IMR-90 (cell line): ENCODE results near the gene PHF3. TPM values are rescaled to one million over a fixed set of nuclear protein-coding genes. Genes with fewer than 3 reads are reported as not detected.

Experiments
- ATAC-seq: fragments of 200-7000 bp; cut with Tn5 transposase; 2 replicates; pipeline ENCODE4 v1.9.1; 2020; ENCODE audit warnings: low read depth, mild to moderate bottlenecking, moderate library complexity
- BruUV-seq: library from RNA; stranded (reverse); fragments of 400-500 nt; replicated peaks from 2 replicates; lab custom pipeline; 2021; lab: Mats Ljungman, UMichigan
- CTCF ChIA-PET: fragments of 300-600 bp; formaldehyde crosslinking; extraction: SDS; loops from one replicate; lab custom pipeline; 2021; ENCODE audit warnings: antibody characterized with exemption; lab: Yijun Ruan, JAX
- POLR2A ChIA-PET: fragments of 300-600 bp; sonication (Branson Sonifier 250); formaldehyde crosslinking; loops from one replicate; lab custom pipeline; 2022; ENCODE audit warnings: antibody characterized with exemption; ENCODE audit not compliant: unreplicated experiment; lab: Charles Lee
- DNase-seq: peaks from one replicate; pipeline ENCODE4 v3.0.0; 2013
- H2AFZ ChIP-seq: replicated peaks from 2 replicates; pipeline ENCODE3; 2013; ENCODE audit warnings: low read length, mild to moderate bottlenecking; ENCODE audit not compliant: poor library complexity
- H2AK5ac ChIP-seq: 2 replicates; pipeline ENCODE4 v1.6.1; 2013; ENCODE audit warnings: low read depth, low read length, inconsistent platforms
- H2AK9ac ChIP-seq: replicated peaks from 2 replicates; pipeline ENCODE3; 2013; ENCODE audit warnings: mild to moderate bottlenecking, low read depth, low read length, moderate library complexity; ENCODE audit not compliant: poor library complexity
- H2BK120ac ChIP-seq: 2 replicates; pipeline ENCODE4 v1.6.1; 2013; ENCODE audit warnings: low read depth, low read length, inconsistent platforms
- H2BK15ac ChIP-seq: 3 replicates; pipeline ENCODE4 v1.6.1; 2013; ENCODE audit warnings: low read depth, low read length, inconsistent platforms
- H2BK20ac ChIP-seq: 2 replicates; pipeline ENCODE4 v1.6.1; 2013; ENCODE audit warnings: low read depth, mild to moderate bottlenecking, inconsistent platforms, low read length, moderate library complexity
- H2BK5ac ChIP-seq: 2 replicates; pipeline ENCODE4 v1.6.1; 2013; ENCODE audit warnings: mild to moderate bottlenecking, low read depth, low read length, inconsistent platforms; ENCODE audit not compliant: poor library complexity, severe bottlenecking
- H3K14ac ChIP-seq: replicated peaks from 2 replicates; pipeline ENCODE4 v1.6.1; 2013; ENCODE audit warnings: low read depth, low read length, inconsistent platforms
- H3K18ac ChIP-seq: 2 replicates; pipeline ENCODE4 v1.6.1; 2013; ENCODE audit warnings: low read depth, low read length, control low read depth
- H3K23ac ChIP-seq: 2 replicates; pipeline ENCODE4 v1.6.1; 2013; ENCODE audit warnings: low read depth, low read length, inconsistent platforms
- H3K27ac ChIP-seq: 2 replicates; pipeline ENCODE4 v1.5.1; 2013; ENCODE audit warnings: mild to moderate bottlenecking, control low read depth, low read length; ENCODE audit not compliant: insufficient read depth
- H3K27me3 ChIP-seq: 2 replicates; pipeline ENCODE4 v1.6.1; 2013; ENCODE audit warnings: low read length; ENCODE audit not compliant: control insufficient read depth, insufficient read depth
- H3K36me3 ChIP-seq: 2 replicates; pipeline ENCODE4 v1.6.1; 2013; ENCODE audit warnings: low read length, mixed read lengths; ENCODE audit not compliant: control insufficient read depth, insufficient read depth
- H3K4ac ChIP-seq: 2 replicates; pipeline ENCODE4 v1.6.1; 2013; ENCODE audit warnings: low read depth, low read length, inconsistent platforms
- H3K4me1 ChIP-seq: 2 replicates; pipeline ENCODE4 v1.6.1; 2013; ENCODE audit warnings: low read length, mixed read lengths; ENCODE audit not compliant: control insufficient read depth, insufficient read depth
- H3K4me2 ChIP-seq: 2 replicates; pipeline ENCODE4 v1.6.1; 2013; ENCODE audit warnings: low read depth, mild to moderate bottlenecking, control low read depth, low read length, moderate library complexity
- H3K4me3 ChIP-seq: 2 replicates; pipeline ENCODE4 v1.5.1; 2013; ENCODE audit warnings: low read depth, mild to moderate bottlenecking, control low read depth, low read length, moderate library complexity; ENCODE audit not compliant: insufficient read depth
- H3K56ac ChIP-seq: 2 replicates; pipeline ENCODE4 v1.6.1; 2013; ENCODE audit warnings: low read length, inconsistent platforms; ENCODE audit not compliant: insufficient read depth; ENCODE audit errors: extremely low read depth
- H3K79me1 ChIP-seq, 2 experiments: 2 replicates each; pipeline ENCODE4 v1.6.1; 2013; ENCODE audit warnings: low read length in 2 of 2, inconsistent platforms in 1 of 2, low read depth in 1 of 2
- H3K9ac ChIP-seq: 2 replicates; pipeline ENCODE4 v1.6.1; 2013; ENCODE audit warnings: low read depth, low read length, control low read depth
- H3K9me1 ChIP-seq: 2 replicates; pipeline ENCODE4 v1.6.1; 2013; ENCODE audit warnings: low read length, inconsistent platforms; ENCODE audit not compliant: insufficient read depth
- H3K9me3 ChIP-seq: 2 replicates; pipeline ENCODE4 v1.6.1; 2013; ENCODE audit warnings: low read length; ENCODE audit not compliant: control insufficient read depth, insufficient read depth
- H4K20me1 ChIP-seq: 2 replicates; pipeline ENCODE4 v1.6.1; 2013; ENCODE audit warnings: low read length, inconsistent platforms; ENCODE audit not compliant: insufficient read depth
- H4K5ac ChIP-seq: 2 replicates; pipeline ENCODE4 v1.6.1; 2013; ENCODE audit warnings: mild to moderate bottlenecking, low read depth, low read length, control low read depth
- H4K8ac ChIP-seq, 2 experiments: 2 replicates each; pipeline ENCODE4 v1.6.1; 2013; ENCODE audit warnings: low read depth in 2 of 2, low read length in 2 of 2, control low read depth in 1 of 2, inconsistent platforms in 1 of 2
- H4K91ac ChIP-seq: 2 replicates; pipeline ENCODE4 v1.6.1; 2013; ENCODE audit warnings: low read depth, low read length, inconsistent platforms; ENCODE audit not compliant: insufficient read depth
- BHLHE40 ChIP-seq: fragments of 150-350 bp; IDR thresholded peaks from 2 replicates; pipeline ENCODE4 v1.6.1; 2016; ENCODE audit warnings: mild to moderate bottlenecking, low read depth, low read length
- MAZ ChIP-seq: IDR thresholded peaks from 2 replicates; pipeline ENCODE4 v1.6.1; 2012; ENCODE audit warnings: low read depth, mild to moderate bottlenecking, low read length, improper control_type of control experiment, moderate library complexity, borderline replicate concordance
- MXI1 ChIP-seq: IDR thresholded peaks from 2 replicates; pipeline ENCODE4 v1.6.1; 2012; ENCODE audit warnings: low read depth, mild to moderate bottlenecking, low read length, moderate library complexity, borderline replicate concordance
- NFE2L2 ChIP-seq: fragments of 150-350 bp; IDR thresholded peaks from 2 replicates; pipeline ENCODE4 v1.6.1; 2016; ENCODE audit warnings: low read depth, mild to moderate bottlenecking, low read length
- RCOR1 ChIP-seq: IDR thresholded peaks from 2 replicates; pipeline ENCODE4 v1.6.1; 2012; ENCODE audit warnings: mild to moderate bottlenecking, low read length, improper control_type of control experiment; ENCODE audit not compliant: insufficient replicate concordance
- SMC3 ChIP-seq: fragments of 150-350 bp; IDR thresholded peaks from 2 replicates; pipeline ENCODE4 v1.6.1; 2016; ENCODE audit warnings: low read depth, mild to moderate bottlenecking, antibody characterized with exemption, low read length, moderate library complexity
- WGBS, 2 experiments: methylation state at CpG; one replicate each; pipeline versions ENCODE4 v1.1.5 to v1.1.7; 2013; ENCODE audit warnings: missing lambda C conversion rate in 2 of 2; ENCODE audit not compliant: insufficient read length in 1 of 2; ENCODE audit errors: extremely low coverage in 2 of 2; 5-methylcytosine and 5-hydroxymethylcytosine counted together
- dilution Hi-C: fragments of 300-500 bp; cut with HindIII; formaldehyde crosslinking; loops from one replicate; pipeline ENCODE4 v1.14.3; 2018; ENCODE audit warnings: low sequenced_read_pairs; ENCODE audit not compliant: unreplicated experiment
- in situ Hi-C: fragments of 300-500 bp; cut with MboI; formaldehyde crosslinking; loops from 3 replicates; pipeline ENCODE4 v1.14.3; 2019; ENCODE audit warnings: low sequenced_read_pairs, inconsistent platforms, mixed read lengths
- intact Hi-C: fragments of 100-400 bp; cut with micrococcal nuclease; formaldehyde crosslinking; loops from 2 replicates; pipeline ENCODE4 v1.10.0; 2022
- polyA plus RNA-seq, 3 experiments: library from polyadenylated mRNA; depleted of rRNA; stranded (reverse); fragments of >200 nt; gene quantifications; 2 replicates each; pipeline ENCODE4 v1.2.3, GENCODE V29; 2012; ENCODE audit warnings: low replicate concordance in 1 of 3
- total RNA-seq: library from RNA; depleted of rRNA; stranded (reverse); fragments of >200 nt; gene quantifications from 2 replicates; pipeline ENCODE4 v1.2.3, GENCODE V29; 2012

The PHF3 gene
- total and polyA plus RNA-seq, 2 of the 4 experiments (the other 2 are of a cell fraction): 5.6 to 27.8 TPM

DNA sequence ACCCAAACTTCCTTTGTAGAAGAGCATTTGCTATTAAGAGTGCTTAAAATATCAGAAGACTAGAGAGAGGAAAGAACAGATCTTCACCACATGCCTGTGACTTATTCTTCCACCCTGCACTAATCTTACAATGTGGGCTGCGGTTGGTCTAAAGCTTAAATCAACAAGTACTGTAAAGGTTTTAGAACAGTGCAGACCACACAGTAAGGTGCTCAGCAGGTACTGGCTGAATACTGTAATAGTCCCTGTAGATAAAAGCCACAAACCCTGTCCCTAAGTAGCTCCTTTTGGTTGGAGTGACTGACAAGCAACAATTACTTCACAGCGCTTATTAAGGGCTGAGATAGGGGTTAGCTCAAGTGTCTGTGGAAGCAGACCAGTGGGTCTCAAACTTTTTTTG is 972 bp upstream of the PHF3 start:
- BruUV-seq: no TSS peak
- Histone ChIP-seq H2AK9ac (no peak overlapping the region), H3K18ac (no peak overlapping the region), H3K23ac (no peak overlapping the region), H3K4me1 (no peaks in the 10 kb centered on the region; the same call in 1 of the 2 replicates), H2BK5ac (no peak overlapping the region), H3K9ac (no peak overlapping the region), H2BK120ac (no peak overlapping the region), H3K27me3 (peaks cover 6% of the 10 kb centered on the region), H3K9me1 (peaks cover 1% of the 10 kb centered on the region; the same call in 1 of the 2 replicates), H2BK15ac (no peak overlapping the region), H2BK20ac (no peak overlapping the region), H2AK5ac (no peak overlapping the region), H3K14ac (no peak overlapping the region), H3K4ac (no peak overlapping the region), H4K5ac (no peak overlapping the region; the same call in 1 of the 2 replicates), H3K4me3 (no peak overlapping the region), H4K20me1 (peaks cover 13% of the 10 kb centered on the region), H3K56ac (no peak overlapping the region), H3K9me3 (no peaks in the 10 kb centered on the region), H4K91ac (no peak overlapping the region), H2AFZ (no peak overlapping the region), H3K27ac (no peak overlapping the region), H3K4me2 (no peak overlapping the region), H3K79me1 (peaks cover 4 to 14% of the 10 kb centered on the region in 2 experiments; a peak in 3 of 4 replicates), H4K8ac (no peak overlapping the region; a peak in 1 of 4 replicates), H3K36me3 (no peaks in the 10 kb centered on the region)
- DNase-seq (no peak), ATAC-seq (no peak)
- POLR2A ChIA-PET: no interaction called here
- dilution Hi-C loops: no loop called here
- no CpG with 5 or more reads among the region's 2 CpGs for WGBS, 2 experiments
- in situ Hi-C loops: no loop called here
- CTCF ChIA-PET: interaction anchor here (0.7 to 1.5 kb wide), 2 partner anchors 10 to 37 kb away, joined by 3 read pairs; no protein-coding TSS in a partner anchor
- intact Hi-C loops: loop anchor here (5.0 kb wide), 2 partner anchors 48 to 282 kb away; no protein-coding TSS in a partner anchor
- TF ChIP-seq MXI1 (no peak), SMC3 (no peak), NFE2L2 (no peak), BHLHE40 (no peak), RCOR1 (no peak), MAZ (no peak)
